GM18502 (cell line): ENCODE data around the gene ATG10.
"Not testable (repeated sequence)": the region's sequence is repeated elsewhere in the genome, so short reads cannot be mapped to it uniquely, and the experiment has no call there.

ENCODE experiments used
- ATAC-seq: cut with Tn5 transposase; IDR thresholded peaks from one replicate; pipeline ENCODE4 v1.9.1; 2021; ENCODE audit warnings: mild to moderate bottlenecking; ENCODE audit not compliant: unreplicated experiment, poor library complexity

ATG10 gene

GRCh38 chr5:81971712-81972491, at the start of gene ATG10:
ATG10 (plus strand) TSS chr5:81972023; CDS start chr5:81987571, 15,548 bp downstream.
- peak; percentile 95 for ATAC-seq

GRCh38 chr5:81922854-81923279, 49.0 kb upstream of the ATG10 start:
- no peak for ATAC-seq

DNA sequence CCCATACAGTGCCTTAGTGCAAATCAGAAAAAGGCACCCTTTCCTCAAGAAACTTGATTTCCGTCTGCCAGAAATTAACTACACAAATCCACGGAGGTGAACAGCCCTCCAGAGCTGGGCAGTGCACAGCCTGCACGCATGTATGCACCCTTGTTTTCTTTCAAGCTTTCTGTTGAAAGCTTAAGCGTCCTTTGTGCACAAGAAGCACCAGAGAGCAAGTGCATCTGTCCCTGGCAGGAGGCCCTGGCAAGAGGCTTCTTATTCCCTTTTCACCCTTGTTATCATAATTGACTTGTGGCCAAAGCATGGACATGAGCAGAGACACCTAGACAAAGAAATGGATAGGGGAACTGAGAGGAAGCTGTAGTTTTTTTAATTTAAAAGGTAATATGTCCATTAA, 47.4 kb upstream of the ATG10 start:
- no peak for ATAC-seq

DNA sequence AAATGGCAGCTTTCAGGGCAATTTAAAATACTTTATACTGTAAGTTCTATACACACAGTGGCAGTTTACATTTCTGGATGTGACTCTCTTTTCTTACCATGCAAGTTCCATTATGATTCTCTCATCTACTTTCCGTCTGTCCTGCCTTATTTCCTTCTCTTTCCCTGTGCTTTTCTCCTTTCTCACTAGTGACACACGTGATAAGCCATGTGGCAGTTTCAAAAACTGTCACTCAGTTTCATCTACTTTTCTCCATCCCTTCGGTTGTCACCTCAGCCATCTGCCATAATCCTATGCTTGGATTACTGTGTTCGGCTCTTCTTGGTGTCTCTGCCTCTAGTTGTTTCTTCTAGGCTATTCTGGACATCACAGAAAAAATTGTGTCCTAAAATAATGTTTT, 46.8 kb upstream of the ATG10 start:
- no peak for ATAC-seq

DNA sequence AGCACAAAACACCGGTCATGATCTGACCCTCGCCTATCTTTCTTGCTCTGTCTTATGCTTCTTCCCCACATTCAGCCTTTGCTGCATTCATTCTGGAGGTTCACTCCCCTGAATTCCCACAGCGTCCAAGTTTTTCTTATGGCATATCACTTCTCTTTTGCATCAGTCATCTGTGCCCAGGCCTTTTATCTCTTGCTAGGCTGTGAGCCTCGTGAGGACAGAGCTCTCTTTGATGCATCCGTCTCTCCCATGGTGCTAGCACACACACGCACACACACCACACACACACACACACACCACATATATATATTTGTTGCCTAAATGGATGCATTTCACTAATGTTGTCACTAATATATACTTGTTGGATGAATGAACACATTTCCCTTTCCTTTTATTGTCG, 45.8 kb upstream of the ATG10 start:
- ATAC-seq, result no peak

DNA sequence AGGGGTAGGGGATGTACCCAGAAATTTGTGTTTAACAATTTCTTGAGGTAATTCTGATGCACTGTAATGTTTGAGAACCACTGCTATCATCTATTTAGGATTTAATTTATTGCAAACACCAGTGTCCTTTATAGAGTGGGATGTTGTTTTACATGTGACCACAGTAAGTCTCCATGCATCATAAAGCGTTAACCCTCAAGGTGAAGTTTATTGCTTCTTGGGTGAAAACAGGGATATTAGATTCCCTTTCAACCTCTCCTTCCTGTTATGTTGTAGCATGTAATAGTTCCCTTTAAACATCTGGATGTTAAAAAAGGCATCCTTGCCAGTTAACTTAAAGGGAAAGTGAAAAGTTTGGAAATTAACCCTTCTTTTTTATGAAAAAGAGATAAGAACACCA, 35.8 kb upstream of the ATG10 start:
- no peak for ATAC-seq

- no peak for ATAC-seq
Observed at GRCh38 chr5:81936750-81937149, 35.1 kb upstream of the ATG10 start.

GRCh38 chr5:81942746-81943145, 29.1 kb upstream of the ATG10 start:
- no peak for ATAC-seq

GRCh38 chr5:81948349-81948748, 23.5 kb upstream of the ATG10 start:
- no peak for ATAC-seq

GRCh38 chr5:81949462-81949861, 22.4 kb upstream of the ATG10 start:
- no peak for ATAC-seq

GRCh38 chr5:81950996-81951395, 20.8 kb upstream of the ATG10 start:
- no peak for ATAC-seq

DNA sequence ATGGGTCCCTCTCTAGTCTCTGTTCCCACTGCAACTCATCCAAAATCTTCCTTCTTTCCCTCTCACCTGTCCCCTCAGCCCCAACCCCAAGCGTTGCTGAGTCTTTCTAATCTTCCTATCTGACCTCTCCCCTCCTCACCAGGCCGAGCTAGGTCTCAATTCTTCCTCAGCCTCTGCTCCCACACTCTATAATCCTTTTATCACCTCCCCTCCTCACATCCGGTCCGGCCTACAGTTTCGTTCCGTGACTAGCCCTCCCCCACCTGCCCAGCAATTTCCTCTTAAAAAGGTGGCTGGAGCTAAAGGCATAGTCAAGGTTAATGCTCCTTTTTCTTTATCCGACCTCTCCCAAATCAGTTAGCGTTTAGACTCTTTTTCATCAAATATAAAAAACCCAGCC, 17.0 kb upstream of the ATG10 start:
- not testable (repeated sequence) for ATAC-seq

DNA sequence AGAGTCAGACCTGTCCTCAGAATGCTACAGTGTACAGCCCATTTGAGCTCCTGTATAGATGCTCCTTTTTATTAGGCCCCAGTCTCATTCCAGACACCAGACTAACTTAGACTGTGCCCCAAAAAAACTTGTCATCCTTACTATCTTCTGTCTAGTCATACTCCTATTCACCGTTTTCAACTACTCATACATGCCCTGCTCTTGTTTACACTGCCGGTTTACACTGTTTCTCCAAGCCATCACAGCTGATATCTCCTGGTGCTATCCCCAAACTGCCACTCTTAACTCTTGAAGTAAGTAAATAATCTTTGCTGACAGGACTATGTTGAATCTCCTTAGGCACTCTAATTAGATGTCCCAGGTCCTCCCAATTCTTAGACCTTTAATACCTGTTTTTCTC, 13.7 kb upstream of the ATG10 start:
- ATAC-seq, result not testable (repeated sequence)

- ATAC-seq, result no peak
Observed at GRCh38 chr5:81961651-81962440, 10.0 kb upstream of the ATG10 start.

GRCh38 chr5:81963544-81963943, 8.3 kb upstream of the ATG10 start:
- no peak for ATAC-seq

DNA sequence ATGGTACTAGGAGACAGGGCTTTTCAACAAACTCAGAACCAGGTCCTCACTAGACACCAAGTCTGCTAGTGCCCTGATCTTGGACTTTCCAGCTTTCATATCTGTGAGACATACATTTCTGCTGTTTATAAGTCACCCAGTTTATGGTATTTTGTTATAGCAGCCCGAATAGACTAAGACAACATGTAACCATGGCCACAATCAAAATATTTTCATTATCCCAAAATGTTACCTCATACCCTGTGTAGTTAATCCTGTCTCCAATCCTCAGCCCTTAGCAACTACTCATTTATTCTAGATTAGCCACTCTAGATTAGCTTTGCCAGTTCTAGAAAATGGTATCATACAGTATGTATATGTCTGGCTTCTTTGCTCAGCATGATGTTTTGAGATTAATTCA, 6.3 kb upstream of the ATG10 start:
- ATAC-seq, result no peak

DNA sequence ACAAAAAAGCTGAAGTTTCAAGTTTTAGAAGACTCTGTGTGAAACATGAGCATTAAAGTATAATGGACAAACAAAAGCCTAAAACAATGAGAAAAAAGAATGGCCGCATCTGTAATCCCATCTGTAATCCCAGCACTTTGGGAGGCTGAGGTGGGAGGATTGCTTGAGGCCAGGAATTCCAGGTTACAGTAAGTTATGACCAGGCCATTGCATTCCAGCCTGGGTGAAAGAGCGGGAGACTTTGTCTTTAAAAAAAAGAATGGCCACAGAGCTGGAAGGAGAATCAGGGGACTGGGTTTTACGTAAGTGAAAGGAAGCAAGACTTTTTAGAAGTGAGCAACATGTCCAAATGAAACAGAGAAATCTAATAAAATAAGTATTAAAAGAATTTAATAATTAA, 2.6 kb upstream of the ATG10 start:
- ATAC-seq, result no peak

DNA sequence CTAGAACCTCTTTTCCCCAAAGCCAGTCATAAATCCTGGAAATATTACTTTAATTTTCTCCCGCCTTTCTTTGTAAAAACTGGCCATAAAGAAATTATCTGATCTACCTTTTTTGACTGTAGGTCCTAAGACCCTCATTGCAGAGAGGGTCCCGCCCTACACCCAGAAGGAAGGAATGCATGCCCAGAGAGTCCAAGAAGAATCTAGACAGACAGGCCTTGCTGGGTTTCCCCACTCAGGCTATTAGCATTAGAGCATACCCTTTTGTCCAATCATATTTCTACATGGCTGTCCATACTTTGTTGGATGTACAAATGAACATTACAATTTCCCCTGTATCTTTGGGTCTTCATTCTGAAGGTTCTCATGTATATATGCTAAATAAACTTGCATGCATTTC, 1.9 kb upstream of the ATG10 start:
- ATAC-seq, result no peak

- peak; percentile 21 for ATAC-seq
Observed at GRCh38 chr5:81971111-81971711, 612 bp upstream of the ATG10 start.

GRCh38 chr5:81972492-81972783, 615 bp downstream of the ATG10 start:
- ATAC-seq, result peak; percentile 50

DNA sequence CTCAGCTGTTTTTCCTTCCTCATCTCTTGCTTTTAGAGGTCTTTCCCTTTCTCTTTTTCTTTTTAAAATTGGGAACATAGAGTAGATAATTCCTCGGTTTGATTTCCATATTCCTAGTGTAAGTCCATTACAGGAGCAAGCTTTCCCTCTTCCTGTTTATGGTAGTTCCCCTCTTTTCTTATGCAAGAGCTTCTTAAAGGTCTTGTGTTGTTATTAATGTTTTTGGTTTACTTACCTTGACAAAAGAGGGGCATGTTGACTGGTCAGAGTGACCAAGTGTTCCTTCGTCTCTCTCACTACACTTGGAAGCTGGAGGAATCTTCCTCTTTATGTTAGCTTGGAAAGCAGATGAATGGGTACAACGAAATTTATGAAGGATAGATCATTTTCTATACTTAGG, 8.3 kb downstream of the ATG10 start:
- ATAC-seq, result no peak
